OCI-LY7 (cell line): ENCODE results near the gene POPDC3. TPM values are rescaled to one million over a fixed set of nuclear protein-coding genes. Genes with fewer than 3 reads are reported as not detected.

Source experiments
- BruUV-seq: library from RNA; stranded (reverse); fragments of 400-500 nt; replicated peaks from 2 replicates; lab custom pipeline; 2021; lab: Mats Ljungman, UMichigan
- CTCF ChIA-PET: fragments of 300-600 bp; sonication (Branson Sonifier 250); formaldehyde crosslinking; loops from one replicate; lab custom pipeline; 2022; ENCODE audit warnings: antibody characterized with exemption; ENCODE audit not compliant: unreplicated experiment; lab: Charles Lee
- POLR2A ChIA-PET: fragments of 300-600 bp; sonication (Branson Sonifier 250); formaldehyde crosslinking; loops from one replicate; lab custom pipeline; 2022; ENCODE audit warnings: antibody characterized with exemption; lab: Charles Lee
- DNase-seq: peaks from one replicate; pipeline ENCODE4 v3.0.0-alpha.2; 2015; ENCODE audit warnings: low spot score
- H2AFZ ChIP-seq: fragments of 200-600 bp; sonication (generic), shearing (Covaris generic); 2 replicates; pipeline ENCODE4 v1.6.1; 2014; ENCODE audit warnings: mild to moderate bottlenecking, antibody characterized with exemption, low read length, moderate library complexity
- H3K27ac ChIP-seq: fragments of 200-600 bp; sonication (generic); 2 replicates; pipeline ENCODE4 v1.5.1; 2014; ENCODE audit warnings: mixed run types, low read depth, mild to moderate bottlenecking, moderate library complexity, low read length, inconsistent platforms; ENCODE audit not compliant: poor library complexity, severe bottlenecking
- H3K36me3 ChIP-seq: fragments of 200-600 bp; sonication (generic); 2 replicates; pipeline ENCODE4 v1.6.1; 2014; ENCODE audit warnings: mild to moderate bottlenecking, antibody characterized with exemption, low read length, moderate library complexity, mixed read lengths; ENCODE audit not compliant: insufficient read depth
- H3K4me1 ChIP-seq: fragments of 200-600 bp; sonication (generic); 2 replicates; pipeline ENCODE4 v1.5.1; 2014; ENCODE audit warnings: mild to moderate bottlenecking, low read length; ENCODE audit not compliant: insufficient read depth, poor library complexity, severe bottlenecking
- H3K4me2 ChIP-seq: fragments of 200-600 bp; sonication (generic); 2 replicates; pipeline ENCODE4 v1.6.1; 2014; ENCODE audit warnings: mild to moderate bottlenecking, low read length
- H3K4me3 ChIP-seq: fragments of 200-600 bp; sonication (generic); 2 replicates; pipeline ENCODE4 v1.5.1; 2014; ENCODE audit warnings: mild to moderate bottlenecking, low read depth, low read length; ENCODE audit not compliant: poor library complexity, severe bottlenecking
- H3K79me2 ChIP-seq: fragments of 200-600 bp; sonication (generic); 2 replicates; pipeline ENCODE4 v1.6.1; 2016; ENCODE audit warnings: low read depth, mild to moderate bottlenecking, low read length, moderate library complexity, mixed read lengths; ENCODE audit not compliant: insufficient read depth
- H3K9me2 ChIP-seq: fragments of 200-600 bp; sonication (generic); 2 replicates; pipeline ENCODE4 v1.6.1; 2016; ENCODE audit warnings: mild to moderate bottlenecking, low read length, mixed read lengths; ENCODE audit not compliant: insufficient read depth
- H3K9me3 ChIP-seq: fragments of 200-600 bp; sonication (generic); 2 replicates; pipeline ENCODE4 v1.6.1; 2014; ENCODE audit warnings: mild to moderate bottlenecking, mixed run types, low read length, mixed read lengths
- H4K20me1 ChIP-seq: fragments of 200-600 bp; sonication (generic); 2 replicates; pipeline ENCODE4 v1.6.1; 2014; ENCODE audit warnings: mild to moderate bottlenecking, antibody characterized with exemption, low read length, moderate library complexity, mixed read lengths; ENCODE audit not compliant: insufficient read depth
- EZH2phosphoT487 ChIP-seq: fragments of 200-600 bp; sonication (generic); IDR thresholded peaks from 2 replicates; pipeline ENCODE4 v1.6.1; 2018; ENCODE audit warnings: low read depth, borderline replicate concordance, mild to moderate bottlenecking, mixed run types, antibody characterized with exemption, low read length, moderate library complexity, mixed read lengths
- intact Hi-C: fragments of 100-400 bp; cut with micrococcal nuclease; formaldehyde crosslinking; loops from one replicate; pipeline ENCODE4 v1.10.0; 2022; ENCODE audit not compliant: unreplicated experiment
- total RNA-seq, 2 experiments: library from RNA; depleted of rRNA in 1 of 2; stranded (reverse); fragments of >200 nt in 1 of 2; shearing (Covaris generic) in 1 of 2; gene quantifications; 2 replicates each; pipeline ENCODE4 v1.2.3, GENCODE V29; 2014 to 2022
- TF ChIP-seq, protein P1 (sequence below): fragments of 200-600 bp; sonication (generic); conservative IDR thresholded peaks from 2 replicates; pipeline ENCODE4 v1.5.1; 2014; ENCODE audit warnings: mild to moderate bottlenecking, antibody characterized with exemption, low read length, moderate library complexity, mixed read lengths

POPDC3 gene
- total RNA-seq, 2 experiments from 2014 or later, result not detected

- no peaks in the 10 kb centered on the region for H3K36me3 ChIP-seq
- H3K9me3 ChIP-seq, result no peaks in the 10 kb centered on the region
- BruUV-seq, result no TSS peak
- DNase-seq, result no peak
- no peak overlapping the region for H3K27ac ChIP-seq
- ChIA-PET CTCF (no interaction called here), POLR2A (interaction anchor here (1.2 kb wide), 1 partner anchor 10 kb away, joined by 7 read pairs; no protein-coding TSS in a partner anchor)
- no peak overlapping the region for H3K4me3 ChIP-seq
- H3K4me2 ChIP-seq, result no peak overlapping the region
- no peaks in the 10 kb centered on the region for H3K9me2 ChIP-seq
- H4K20me1 ChIP-seq, result no peaks in the 10 kb centered on the region
- no peak overlapping the region for H2AFZ ChIP-seq
- H3K79me2 ChIP-seq, result no peaks in the 10 kb centered on the region
- no peaks in the 10 kb centered on the region for H3K4me1 ChIP-seq
- no peak for TF ChIP-seq EZH2phosphoT487
- TF ChIP-seq, protein P1, sequence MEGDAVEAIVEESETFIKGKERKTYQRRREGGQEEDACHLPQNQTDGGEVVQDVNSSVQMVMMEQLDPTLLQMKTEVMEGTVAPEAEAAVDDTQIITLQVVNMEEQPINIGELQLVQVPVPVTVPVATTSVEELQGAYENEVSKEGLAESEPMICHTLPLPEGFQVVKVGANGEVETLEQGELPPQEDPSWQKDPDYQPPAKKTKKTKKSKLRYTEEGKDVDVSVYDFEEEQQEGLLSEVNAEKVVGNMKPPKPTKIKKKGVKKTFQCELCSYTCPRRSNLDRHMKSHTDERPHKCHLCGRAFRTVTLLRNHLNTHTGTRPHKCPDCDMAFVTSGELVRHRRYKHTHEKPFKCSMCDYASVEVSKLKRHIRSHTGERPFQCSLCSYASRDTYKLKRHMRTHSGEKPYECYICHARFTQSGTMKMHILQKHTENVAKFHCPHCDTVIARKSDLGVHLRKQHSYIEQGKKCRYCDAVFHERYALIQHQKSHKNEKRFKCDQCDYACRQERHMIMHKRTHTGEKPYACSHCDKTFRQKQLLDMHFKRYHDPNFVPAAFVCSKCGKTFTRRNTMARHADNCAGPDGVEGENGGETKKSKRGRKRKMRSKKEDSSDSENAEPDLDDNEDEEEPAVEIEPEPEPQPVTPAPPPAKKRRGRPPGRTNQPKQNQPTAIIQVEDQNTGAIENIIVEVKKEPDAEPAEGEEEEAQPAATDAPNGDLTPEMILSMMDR, result no peak
- intact Hi-C loops, result no loop called here
Measured at GRCh38 chr6:105202486-105202885, 22.7 kb upstream of the POPDC3 start.

DNA sequence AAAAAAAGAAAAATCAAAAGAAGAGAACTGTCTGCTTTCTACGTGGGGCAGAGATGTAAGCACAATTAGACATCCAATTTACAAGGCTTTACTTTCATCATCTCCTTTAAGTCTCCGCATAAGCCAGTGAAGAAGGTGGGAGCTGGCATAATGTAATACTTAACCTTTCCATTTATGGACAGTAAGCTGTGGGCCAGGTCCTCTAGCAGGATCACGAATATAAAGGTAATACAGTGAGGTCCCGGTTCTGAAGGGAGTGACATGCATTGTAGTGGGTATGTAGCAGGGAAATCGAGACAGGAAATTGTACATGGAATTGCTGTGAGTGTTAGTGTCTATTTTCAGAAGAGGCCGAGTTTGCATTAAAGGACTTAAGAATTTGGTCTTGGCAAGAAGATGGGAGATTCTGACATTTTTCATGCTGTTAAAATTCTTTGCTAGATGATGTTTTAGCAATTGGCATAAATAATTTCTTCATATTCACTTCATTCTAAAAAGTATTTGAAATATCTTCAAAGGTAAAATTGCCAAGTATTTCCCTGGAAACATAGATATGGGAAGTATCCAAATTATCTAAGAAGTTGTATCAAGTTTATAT, 20.4 kb upstream of the POPDC3 start:
- intact Hi-C loops, result no loop called here
- H3K4me1 ChIP-seq, result no peaks in the 10 kb centered on the region
- ChIA-PET POLR2A (no interaction called here), CTCF (no interaction called here)
- BruUV-seq, result no TSS peak
- no peak overlapping the region for H3K27ac ChIP-seq
- H3K4me2 ChIP-seq, result no peak overlapping the region
- H3K79me2 ChIP-seq, result no peaks in the 10 kb centered on the region
- H3K36me3 ChIP-seq, result no peaks in the 10 kb centered on the region
- H3K4me3 ChIP-seq, result no peak overlapping the region
- H3K9me2 ChIP-seq, result no peaks in the 10 kb centered on the region
- H4K20me1 ChIP-seq, result no peaks in the 10 kb centered on the region
- no peaks in the 10 kb centered on the region for H3K9me3 ChIP-seq
- no peak for DNase-seq
- TF ChIP-seq, protein P1, result no peak
- no peak overlapping the region for H2AFZ ChIP-seq

GRCh38 chr6:105199711-105200110, 19.9 kb upstream of the POPDC3 start:
- POLR2A ChIA-PET, result no interaction called here
- Histone ChIP-seq H3K9me3 (no peaks in the 10 kb centered on the region), H3K4me1 (no peaks in the 10 kb centered on the region), H3K4me3 (no peak overlapping the region), H2AFZ (no peak overlapping the region), H3K9me2 (no peaks in the 10 kb centered on the region), H3K36me3 (no peaks in the 10 kb centered on the region), H4K20me1 (no peaks in the 10 kb centered on the region), H3K27ac (no peak overlapping the region), H3K4me2 (no peak overlapping the region), H3K79me2 (no peaks in the 10 kb centered on the region)
- CTCF ChIA-PET, result no interaction called here
- DNase-seq, result no peak
- TF ChIP-seq, protein P1, result no peak
- TF ChIP-seq EZH2phosphoT487, result no peak
- intact Hi-C loops, result no loop called here
- no TSS peak for BruUV-seq
